GM23338 (cell line): ENCODE results near the gene CDH4. TPM values are rescaled to one million over a fixed set of nuclear protein-coding genes. Genes with fewer than 3 reads are reported as not detected.

Experiments
- ATAC-seq: fragments of 200-7000 bp; cut with Tn5 transposase; 3 replicates; pipeline ENCODE4 v1.9.1; 2020
- DNase-seq: peaks from one replicate; pipeline ENCODE4 v3.0.0-alpha.2; 2015; ENCODE audit warnings: low spot score
- H2AFZ ChIP-seq: fragments of 200-600 bp; sonication (generic); 2 replicates; pipeline ENCODE4 v1.8.0; 2016; ENCODE audit warnings: antibody characterized with exemption, mild to moderate bottlenecking, moderate library complexity
- H3F3A ChIP-seq: fragments of 200-600 bp; sonication (generic); replicated peaks from 2 replicates; pipeline ENCODE4 v1.8.0; 2017; ENCODE audit warnings: antibody characterized with exemption, mixed run types, low read depth
- H3K27ac ChIP-seq: fragments of 200-600 bp; sonication (generic); 2 replicates; pipeline ENCODE4 v1.6.1; 2016; ENCODE audit warnings: low read depth
- H3K27me3 ChIP-seq: fragments of 200-600 bp; sonication (generic); 2 replicates; pipeline ENCODE4 v1.8.0; 2016; ENCODE audit warnings: mild to moderate bottlenecking, mixed run types, moderate library complexity; ENCODE audit not compliant: insufficient read depth
- H3K36me3 ChIP-seq: fragments of 200-600 bp; sonication (generic); 2 replicates; pipeline ENCODE4 v1.8.0; 2016; ENCODE audit warnings: mild to moderate bottlenecking; ENCODE audit not compliant: insufficient read depth
- H3K4me1 ChIP-seq: fragments of 200-600 bp; sonication (generic); 2 replicates; pipeline ENCODE4 v1.8.0; 2016; ENCODE audit warnings: mild to moderate bottlenecking, moderate library complexity; ENCODE audit not compliant: insufficient read depth
- H3K4me2 ChIP-seq: fragments of 200-600 bp; sonication (generic); 2 replicates; pipeline ENCODE4 v1.7.1; 2017; ENCODE audit warnings: mixed run types
- H3K4me3 ChIP-seq: fragments of 200-600 bp; sonication (generic); 2 replicates; pipeline ENCODE4 v1.6.1; 2016; ENCODE audit warnings: mixed run types
- H3K79me2 ChIP-seq: fragments of 200-600 bp; sonication (generic); replicated peaks from 2 replicates; pipeline ENCODE4 v1.8.0; 2017; ENCODE audit warnings: mild to moderate bottlenecking; ENCODE audit not compliant: insufficient read depth
- H3K9me2 ChIP-seq: fragments of 200-600 bp; sonication (generic); 2 replicates; pipeline ENCODE4 v1.8.0; 2017; ENCODE audit not compliant: insufficient read depth
- H4K20me1 ChIP-seq: fragments of 200-600 bp; sonication (generic); replicated peaks from 2 replicates; pipeline ENCODE4 v1.8.0; 2017; ENCODE audit warnings: mild to moderate bottlenecking; ENCODE audit not compliant: insufficient read depth
- H3K27ac Mint-ChIP-seq: 2 replicates; pipeline ENCODE4 v1.8.0; 2020; ENCODE audit warnings: inconsistent platforms, mild to moderate bottlenecking, moderate library complexity, mixed read lengths
- H3K27me3 Mint-ChIP-seq: 3 replicates; pipeline ENCODE4 v1.8.0; 2022; ENCODE audit warnings: low read depth, mild to moderate bottlenecking, moderate library complexity, mixed read lengths, inconsistent platforms; ENCODE audit not compliant: insufficient read depth, poor library complexity
- H3K36me3 Mint-ChIP-seq: 3 replicates; pipeline ENCODE4 v1.8.0; 2021; ENCODE audit warnings: low read depth, mild to moderate bottlenecking, inconsistent platforms, moderate library complexity, mixed read lengths
- H3K4me1 Mint-ChIP-seq: 3 replicates; pipeline ENCODE4 v1.8.0; 2020; ENCODE audit warnings: mild to moderate bottlenecking, inconsistent platforms, mixed read lengths
- H3K4me3 Mint-ChIP-seq: 3 replicates; pipeline ENCODE4 v1.8.0; 2021; ENCODE audit warnings: moderate library complexity, mild to moderate bottlenecking, inconsistent platforms, mixed read lengths
- H3K9me3 Mint-ChIP-seq: 3 replicates; pipeline ENCODE4 v1.8.0; 2020; ENCODE audit warnings: moderate library complexity, mild to moderate bottlenecking, inconsistent platforms, mixed read lengths
- CREB1 ChIP-seq: fragments of 250-450 bp; sonication (Bioruptor Pico); IDR thresholded peaks from 2 replicates; pipeline ENCODE4 v1.5.0; 2020; ENCODE audit warnings: low read depth, mild to moderate bottlenecking, moderate library complexity
- CTCF ChIP-seq, 2 experiments: fragments of 200-600 bp in 1 of 2; sonication (generic) in 1 of 2; conservative IDR thresholded peaks; 2 replicates each; pipeline versions ENCODE4 v1.5.1 to v1.6.1; 2016 to 2017; ENCODE audit warnings: antibody characterized with exemption in 2 of 2, low read depth in 2 of 2, mild to moderate bottlenecking in 2 of 2, moderate library complexity in 1 of 2
- ETS1 ChIP-seq: IDR thresholded peaks from 2 replicates; pipeline ENCODE4 v1.6.1; 2016; ENCODE audit warnings: antibody characterized with exemption
- EZH2 ChIP-seq: fragments of 200-600 bp; sonication (generic); IDR thresholded peaks from one replicate; pipeline ENCODE4 v1.8.0; 2017; ENCODE audit warnings: antibody characterized with exemption, mild to moderate bottlenecking, low read depth; ENCODE audit not compliant: unreplicated experiment
- EZH2phosphoT487 ChIP-seq: fragments of 200-600 bp; sonication (generic); IDR thresholded peaks from one replicate; pipeline ENCODE4 v1.8.1; 2018; ENCODE audit warnings: antibody characterized with exemption; ENCODE audit not compliant: unreplicated experiment
- JUNB ChIP-seq: IDR thresholded peaks from one replicate; pipeline ENCODE4 v1.6.1; 2016; ENCODE audit warnings: antibody characterized with exemption; ENCODE audit not compliant: unreplicated experiment
- NANOG ChIP-seq: IDR thresholded peaks from 2 replicates; pipeline ENCODE4 v1.6.1; 2016; ENCODE audit warnings: antibody characterized with exemption, borderline replicate concordance
- POLR2AphosphoS5 ChIP-seq: IDR thresholded peaks from 2 replicates; pipeline ENCODE4 v1.6.1; 2016; ENCODE audit warnings: antibody characterized with exemption, low read depth
- REST ChIP-seq: IDR thresholded peaks from one replicate; pipeline ENCODE4 v1.6.1; 2018; ENCODE audit warnings: antibody characterized with exemption; ENCODE audit not compliant: unreplicated experiment
- STAT1 ChIP-seq: IDR thresholded peaks from one replicate; pipeline ENCODE4 v1.6.1; 2016; ENCODE audit warnings: antibody characterized with exemption; ENCODE audit not compliant: unreplicated experiment
- ZNF114 ChIP-seq: fragments of 250-450 bp; sonication (Bioruptor Pico); IDR thresholded peaks from 2 replicates; pipeline ENCODE4 v1.5.0; 2020; ENCODE audit warnings: mild to moderate bottlenecking, moderate library complexity
- ZNF331 ChIP-seq: fragments of 250-450 bp; sonication (Bioruptor Pico); IDR thresholded peaks from 2 replicates; pipeline ENCODE4 v1.5.0; 2020; ENCODE audit warnings: low read depth, mild to moderate bottlenecking, moderate library complexity
- ZNF462 ChIP-seq: fragments of 250-450 bp; sonication (Bioruptor Pico); IDR thresholded peaks from 2 replicates; pipeline ENCODE4 v1.5.0; 2020; ENCODE audit warnings: mild to moderate bottlenecking, moderate library complexity
- polyA plus RNA-seq: library from polyadenylated mRNA; unstranded; fragments of >200 nt; fragmentation: Nextera tagmentation; extraction: Ambion mirVana; gene quantifications from 2 replicates; pipeline ENCODE4 v1.2.1, GENCODE V29; 2016
- total RNA-seq: library from RNA; depleted of rRNA; stranded (reverse); fragments of >200 nt; shearing (Covaris generic); gene quantifications from 2 replicates; pipeline ENCODE4 v1.2.3, GENCODE V29; 2014

The CDH4 gene
- total and polyA plus RNA-seq, 2 experiments from 2014 or later = 1.2 to 4.2 TPM

GRCh38 chr20:61865353-61865752, 613.3 kb downstream of the CDH4 start:
- no peaks in the 10 kb centered on the region for H3K4me1 Mint-ChIP-seq
- H3K79me2 ChIP-seq = no peaks in the 10 kb centered on the region
- no peak overlapping the region for H3K4me2 ChIP-seq
- TF ChIP-seq ZNF462 (CRISPR knock-in tag) (no peak), NANOG (no peak), POLR2AphosphoS5 (no peak), ETS1 (no peak), ZNF331 (CRISPR knock-in tag) (no peak), STAT1 (no peak), REST (no peak), JUNB (no peak), CTCF (conservative IDR thresholded peaks at IDR 0.05; ENCODE audit: low read depth in 2 of 2) (no peak), ZNF114 (no peak), EZH2 (no peak), CREB1 (CRISPR knock-in tag) (no peak), EZH2phosphoT487 (no peak)
- no peaks in the 10 kb centered on the region for H4K20me1 ChIP-seq
- no peak for ATAC-seq
- H3K9me3 Mint-ChIP-seq = peaks cover 3% of the 10 kb centered on the region; the same call in 2 of the 3 replicates
- no peak overlapping the region for H3K27ac ChIP-seq
- no peak for DNase-seq
- no peaks in the 10 kb centered on the region for H3K36me3 ChIP-seq
- no peaks in the 10 kb centered on the region for H3F3A ChIP-seq
- no peaks in the 10 kb centered on the region for H3K36me3 Mint-ChIP-seq
- no peak overlapping the region for H2AFZ ChIP-seq
- H3K27me3 Mint-ChIP-seq = peaks cover 9% of the 10 kb centered on the region
- H3K9me2 ChIP-seq = no peaks in the 10 kb centered on the region
- H3K4me1 ChIP-seq = no peaks in the 10 kb centered on the region
- no peaks in the 10 kb centered on the region for H3K27me3 ChIP-seq
- no peak overlapping the region for H3K27ac Mint-ChIP-seq
- H3K4me3 ChIP-seq = no peak overlapping the region
- H3K4me3 Mint-ChIP-seq = no peak overlapping the region
